ENCODE results near the gene NOP16.

NOP16 gene

GRCh38 chr5:176366232-176366894 is 22.0 kb downstream of the NOP16 start:
- H3K4me3 ChIP-seq (ENCODE audit: low read length), result no peak overlapping the region

DNA sequence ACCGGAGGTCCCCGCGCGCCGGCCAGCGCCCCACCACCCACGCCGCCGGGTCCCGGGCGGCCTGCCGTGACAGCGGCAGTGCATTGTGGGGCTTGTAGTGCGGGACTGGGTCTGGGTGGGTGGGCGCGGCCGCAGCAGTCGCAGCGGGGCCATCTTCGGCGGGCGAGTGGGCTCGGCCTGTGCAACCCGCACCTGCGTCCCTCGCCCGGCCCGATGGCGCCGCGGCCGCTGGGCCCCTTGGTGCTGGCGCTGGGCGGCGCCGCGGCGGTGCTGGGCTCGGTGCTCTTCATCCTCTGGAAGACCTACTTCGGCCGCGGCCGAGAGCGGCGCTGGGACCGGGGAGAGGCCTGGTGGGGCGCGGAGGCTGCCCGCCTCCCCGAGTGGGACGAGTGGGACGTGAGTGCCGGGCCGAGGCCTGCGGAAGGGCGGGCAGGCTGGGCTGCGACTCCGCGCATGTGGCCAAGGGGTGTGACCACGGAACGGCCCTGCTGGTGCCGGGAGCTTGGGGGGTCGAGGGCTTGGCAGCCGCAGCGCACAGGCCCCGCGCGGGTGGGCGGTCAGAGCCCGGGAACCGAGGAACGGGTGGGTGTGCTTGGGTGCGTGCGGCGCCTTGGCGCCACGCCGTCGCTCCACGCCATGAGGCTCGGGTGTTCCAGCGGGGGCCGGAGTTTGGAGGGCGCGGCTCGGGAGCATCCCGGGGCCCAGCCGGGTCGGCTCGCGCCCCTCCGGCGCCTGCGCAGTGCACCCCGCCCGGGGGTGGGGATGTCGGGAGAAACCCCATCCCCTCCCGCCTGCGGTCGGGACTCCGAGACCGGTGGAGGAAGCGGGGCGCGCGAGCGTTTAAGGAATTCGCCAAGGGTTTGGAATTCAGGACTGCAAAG is 22.8 kb downstream of the NOP16 start, which contains the start of gene ARL10:
TSS of gene ARL10 (plus strand) at position 137 of the 881 bp plus-strand sequence. CDS start at position 214, 77 bp downstream.
- no peak for DNase-seq (ENCODE audit: low read depth, low spot score)

More at GRCh38 chr5:176366232-176366894, 22.0 kb downstream of the NOP16 start:
- DNase-seq (ENCODE audit: low read depth, low spot score), result no peak

DNA sequence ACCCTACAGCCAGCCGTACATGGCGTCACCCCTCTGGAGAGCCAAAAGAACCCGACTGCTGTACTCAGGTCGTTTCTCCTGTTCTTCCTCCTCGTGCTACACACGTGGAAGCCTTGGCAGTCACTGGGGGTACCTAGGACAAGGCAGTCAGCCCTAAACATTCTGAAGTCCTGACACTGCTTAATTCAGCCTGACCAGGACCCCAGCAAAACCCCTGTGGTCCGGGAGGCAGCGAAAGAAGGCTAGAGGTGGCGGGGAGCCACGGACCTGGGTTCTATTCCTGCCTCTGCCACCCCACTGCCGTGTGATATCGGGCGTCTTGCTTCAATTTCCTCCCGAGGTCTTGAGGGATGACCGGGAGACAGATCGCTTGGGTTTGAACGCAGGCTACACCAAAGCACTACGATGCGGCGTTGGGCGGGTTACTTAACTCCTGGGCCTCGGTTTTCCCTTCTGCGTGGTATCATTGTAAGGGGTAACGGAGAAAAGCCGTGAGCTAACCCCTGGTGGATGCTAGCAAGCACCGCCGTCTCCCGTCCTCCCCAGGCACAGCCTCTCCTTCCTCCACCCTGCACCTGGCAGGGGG is 23.5 kb downstream of the NOP16 start:
- DNase-seq (ENCODE audit: low read depth, low spot score), result no peak
- peak overlapping the region; percentile 45 for H3K4me3 ChIP-seq (ENCODE audit: low read length)

More for the DNA sequence above, 22.8 kb downstream of the NOP16 start, which contains the start of gene ARL10:
- H3K4me3 ChIP-seq (ENCODE audit: low read length), result peak within 1 kb of the TSS; percentile 45

- H3K4me3 ChIP-seq (ENCODE audit: low read length), result peak overlapping the region; percentile 89
- no peak for DNase-seq (ENCODE audit: low read depth, low spot score)
Measured at GRCh38 chr5:176362233-176362490, 26.2 kb downstream of the NOP16 start.

DNA sequence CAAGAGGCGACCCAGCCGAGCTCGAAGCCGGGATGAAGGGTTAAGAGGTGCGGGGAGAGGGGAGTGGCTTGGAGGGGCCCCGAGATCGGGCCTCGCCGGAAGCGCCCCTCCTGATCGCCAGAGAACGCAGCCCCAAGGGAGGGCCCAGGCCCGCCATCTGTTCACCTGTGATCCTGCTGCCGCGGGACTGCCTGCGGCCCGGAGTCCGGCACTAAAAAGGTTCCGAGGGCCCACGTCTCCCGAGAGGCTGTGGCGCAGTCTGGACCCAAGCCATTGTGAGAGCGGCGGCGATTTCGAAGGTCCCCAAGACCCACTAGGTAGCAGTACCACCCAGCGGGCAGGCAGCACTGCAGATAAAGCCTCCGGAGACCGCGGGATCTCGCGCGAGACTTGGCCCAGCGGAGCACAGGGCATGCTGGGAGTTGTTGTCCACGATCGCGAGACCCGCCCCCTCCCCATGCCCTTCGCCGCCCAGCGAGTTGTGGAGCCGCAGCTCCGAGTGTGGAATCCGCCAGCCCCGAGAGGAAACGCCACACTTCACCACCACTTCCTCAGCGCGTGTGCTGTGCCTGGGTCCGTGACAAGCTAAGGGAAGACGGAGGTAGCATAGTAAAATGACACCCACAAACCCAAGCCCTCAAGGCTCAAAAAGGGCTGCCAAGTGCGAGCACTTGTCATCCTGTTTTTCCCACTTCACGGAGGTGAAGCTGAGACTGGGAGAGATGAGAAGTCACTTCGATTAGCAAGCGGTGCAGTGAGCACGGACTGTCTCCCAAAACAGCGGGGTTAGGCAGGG is 26.8 kb downstream of the NOP16 start, which contains the start of gene KIAA1191:
TSS of gene KIAA1191 (minus strand) at position 328 of the 796 bp plus-strand sequence. CDS start 2,256 bp downstream, outside the sequence.
- peak within 1 kb of the TSS; percentile 89 for H3K4me3 ChIP-seq (ENCODE audit: low read length)
- peak; percentile 91 for DNase-seq (ENCODE audit: low read depth, low spot score)

DNA sequence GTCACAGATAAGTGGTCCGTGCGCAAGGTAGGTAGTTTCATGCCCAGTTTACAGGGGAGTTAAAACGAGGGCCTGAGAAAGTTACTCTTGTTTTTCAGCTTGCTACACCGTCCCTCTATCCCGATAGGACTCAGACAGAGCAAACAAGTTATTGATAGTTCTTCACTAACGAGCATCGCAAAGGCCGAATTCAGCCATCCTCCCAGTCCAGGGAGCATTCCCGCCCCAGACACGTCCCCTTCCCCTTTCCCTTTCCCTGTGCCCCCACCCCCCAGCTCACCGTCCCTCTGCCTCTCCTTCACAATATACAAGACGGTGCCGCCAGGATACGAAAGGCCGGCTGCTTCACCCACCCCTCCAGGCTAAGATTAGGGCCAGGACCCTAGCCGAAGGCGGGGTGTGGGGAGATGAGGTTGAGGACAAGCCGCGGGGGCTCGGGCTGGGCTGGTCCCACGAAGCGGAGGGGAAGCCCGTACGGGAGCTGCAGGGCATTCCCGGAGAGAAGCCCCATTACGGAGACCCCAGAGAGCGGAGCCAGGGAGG is 27.4 kb downstream of the NOP16 start:
- DNase-seq (ENCODE audit: low read depth, low spot score), result no peak

DNA sequence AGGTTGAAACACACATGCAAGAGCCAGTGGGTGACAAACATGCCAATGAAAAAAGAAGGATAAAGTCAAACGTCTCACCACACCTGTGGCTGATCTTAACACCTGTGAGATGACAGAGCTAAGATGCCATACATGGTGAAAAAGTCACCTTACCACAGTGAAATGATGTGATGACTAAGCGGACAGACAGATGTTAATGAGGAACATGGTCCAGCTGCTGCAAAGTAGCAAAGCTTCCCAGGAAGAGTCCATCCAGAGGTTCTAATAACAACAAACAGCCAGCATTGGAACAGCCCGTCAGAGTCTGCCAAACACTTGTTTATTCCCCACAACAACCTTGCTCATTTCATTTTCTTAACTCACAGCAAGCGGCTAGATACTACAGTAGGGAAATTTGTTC is 28.7 kb downstream of the NOP16 start:
- DNase-seq (ENCODE audit: low read depth, low spot score), result no peak
- no peak overlapping the region for H3K4me3 ChIP-seq (ENCODE audit: low read length)

More for the DNA sequence above, 27.4 kb downstream of the NOP16 start:
- peak overlapping the region; percentile 89 for H3K4me3 ChIP-seq (ENCODE audit: low read length)

GRCh38 chr5:176356179-176356566 is 32.2 kb downstream of the NOP16 start:
- DNase-seq (ENCODE audit: low read depth, low spot score), result no peak

GRCh38 chr5:176355400-176356178 is 32.8 kb downstream of the NOP16 start:
- no peak overlapping the region for H3K4me3 ChIP-seq (ENCODE audit: low read length)
- DNase-seq (ENCODE audit: low read depth, low spot score), result no peak

More at GRCh38 chr5:176356179-176356566, 32.2 kb downstream of the NOP16 start:
- H3K4me3 ChIP-seq (ENCODE audit: low read length), result no peak overlapping the region

- no peak overlapping the region for H3K4me3 ChIP-seq (ENCODE audit: low read length)
- no peak for DNase-seq (ENCODE audit: low read depth, low spot score)
Measured at GRCh38 chr5:176353533-176353932, 34.9 kb downstream of the NOP16 start.

- DNase-seq (ENCODE audit: low read depth, low spot score), result no peak
- no peak overlapping the region for H3K4me3 ChIP-seq (ENCODE audit: low read length)
Measured at GRCh38 chr5:176352116-176352878, 36.1 kb downstream of the NOP16 start.

GRCh38 chr5:176350416-176350815 is 38.0 kb downstream of the NOP16 start:
- no peak overlapping the region for H3K4me3 ChIP-seq (ENCODE audit: low read length)
- DNase-seq (ENCODE audit: low read depth, low spot score), result no peak

DNA sequence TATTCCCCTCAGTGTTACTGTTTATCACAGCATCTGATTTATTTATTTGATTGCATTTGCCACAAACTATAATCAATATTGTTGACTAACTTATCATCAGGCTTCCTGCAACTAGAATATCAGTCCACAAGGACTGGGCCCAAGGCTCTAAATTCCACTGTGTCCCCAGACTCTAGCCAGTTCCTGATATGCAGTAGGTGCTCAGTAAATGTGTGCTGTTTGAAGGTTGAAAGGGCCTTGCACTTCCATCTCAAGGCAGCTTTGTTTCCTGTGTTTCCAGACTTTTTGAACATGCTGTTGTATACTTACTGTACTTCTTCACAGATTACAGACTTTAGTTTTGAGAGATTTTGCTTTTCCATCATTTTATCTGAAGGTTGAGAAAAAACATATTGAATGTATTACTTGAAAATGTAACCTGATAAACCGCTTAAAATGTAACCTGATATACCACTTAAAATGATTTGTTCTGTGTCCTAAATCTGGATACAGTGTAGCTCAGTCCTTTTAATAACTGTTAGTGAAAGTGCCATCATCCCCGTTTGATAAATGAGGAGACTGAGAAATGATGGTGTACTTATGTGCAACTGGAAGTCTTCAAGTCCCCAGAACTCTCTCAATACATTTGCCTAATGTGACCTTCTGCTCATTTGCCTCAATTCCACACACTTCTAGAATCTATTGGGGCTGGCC is 45.5 kb downstream of the NOP16 start:
- DNase-seq (ENCODE audit: low read depth, low spot score), result no peak
- no peak overlapping the region for H3K4me3 ChIP-seq (ENCODE audit: low read length)

DNA sequence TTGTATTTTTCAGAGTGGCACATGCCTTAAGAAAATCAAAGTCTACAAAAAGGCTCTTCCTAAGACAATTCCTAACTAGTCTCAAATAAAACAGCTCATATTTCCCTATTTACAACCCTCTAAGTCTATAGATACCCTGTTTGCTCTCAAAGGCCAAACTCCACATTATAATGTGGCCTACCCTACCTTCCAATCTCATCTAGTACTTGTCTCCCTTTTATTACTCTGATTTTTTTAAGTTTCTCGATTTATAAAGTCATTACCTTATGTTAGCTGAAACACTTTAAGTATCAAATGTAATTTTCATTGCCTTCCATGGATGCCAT is 46.3 kb downstream of the NOP16 start:
- no peak for DNase-seq (ENCODE audit: low read depth, low spot score)
- H3K4me3 ChIP-seq (ENCODE audit: low read length), result no peak overlapping the region

GRCh38 chr5:176341325-176342157 is 46.9 kb downstream of the NOP16 start:
- H3K4me3 ChIP-seq (ENCODE audit: low read length), result no peak overlapping the region
- DNase-seq (ENCODE audit: low read depth, low spot score), result no peak

GRCh38 chr5:176339304-176339703 is 49.1 kb downstream of the NOP16 start:
- no peak for DNase-seq (ENCODE audit: low read depth, low spot score)

More at GRCh38 chr5:176339304-176339703, 49.1 kb downstream of the NOP16 start:
- no peak overlapping the region for H3K4me3 ChIP-seq (ENCODE audit: low read length)
